Measurements from ENCODE around the gene PRM3. TPM values are rescaled to one million over a fixed set of nuclear protein-coding genes. Genes with fewer than 3 reads are reported as not detected.

The PRM3 gene
- total RNA-seq, result not detected
- not detected for polyA plus RNA-seq

GRCh38 chr16:11272921-11273720 lies at the start of gene PRM3:
Gene PRM3 (minus strand): TSS chr16:11273629. CDS start chr16:11273595, 34 bp downstream.
- no peak for DNase-seq
- Histone ChIP-seq H3K27me3 (no peaks in the 10 kb centered on the region), H3K9me3 (no peaks in the 10 kb centered on the region), H3K27ac (no peak within 1 kb of the TSS), H3K4me1 (peaks cover 0 to 7% (median 0%) of the 10 kb centered on the region in 4 donors), H3K36me3 (no peaks in the 10 kb centered on the region), H3K4me3 (no peak within 1 kb of the TSS)
- TF ChIP-seq POLR2AphosphoS5 (IDR thresholded peaks at IDR 0.05), result no peak
- TF ChIP-seq EP300 (IDR thresholded peaks at IDR 0.05), result no peak
- no peak for TF ChIP-seq POLR2A (IDR thresholded peaks at IDR 0.05)
- TF ChIP-seq CTCF (IDR thresholded peaks at IDR 0.05), result no peak
- intact Hi-C loops (cut with DNase I), result no loop called here
- WGBS, 2 donors, result 88 to 89% methylated on average over 30 of the region's 30 CpGs

GRCh38 chr16:11322823-11323222 lies 49.4 kb upstream of the PRM3 start:
- DNase-seq, result no peak
- no peaks in the 10 kb centered on the region for H3K9me3 ChIP-seq
- no peak overlapping the region for H3K4me3 ChIP-seq
- H3K27ac ChIP-seq, result no peak overlapping the region
- 82 to 85% methylated on average over 3 of the region's 3 CpGs for WGBS, 2 donors
- H3K36me3 ChIP-seq, result no peaks in the 10 kb centered on the region
- peaks cover 0 to 2% (median under 1%) of the 10 kb centered on the region in 4 donors for H3K4me1 ChIP-seq
- TF ChIP-seq CTCF (IDR thresholded peaks at IDR 0.05), result no peak
- no peak for TF ChIP-seq EP300 (IDR thresholded peaks at IDR 0.05)
- no peak for TF ChIP-seq POLR2A (IDR thresholded peaks at IDR 0.05)
- TF ChIP-seq POLR2AphosphoS5 (IDR thresholded peaks at IDR 0.05), result no peak
- intact Hi-C loops (cut with DNase I), result no loop called here
- H3K27me3 ChIP-seq, result no peaks in the 10 kb centered on the region

- intact Hi-C loops (cut with DNase I), result no loop called here
- H3K27ac ChIP-seq, result no peak overlapping the region
- no peaks in the 10 kb centered on the region for H3K36me3 ChIP-seq
- no peak for TF ChIP-seq POLR2AphosphoS5 (IDR thresholded peaks at IDR 0.05)
- no peak for TF ChIP-seq CTCF (IDR thresholded peaks at IDR 0.05)
- TF ChIP-seq POLR2A (IDR thresholded peaks at IDR 0.05), result no peak
- no peak for TF ChIP-seq EP300 (IDR thresholded peaks at IDR 0.05)
- H3K4me1 ChIP-seq, result no peaks in the 10 kb centered on the region
- no peaks in the 10 kb centered on the region for H3K9me3 ChIP-seq
- H3K27me3 ChIP-seq, result no peaks in the 10 kb centered on the region
- no peak overlapping the region for H3K4me3 ChIP-seq
- DNase-seq, result no peak
- WGBS, 2 donors, result 77 to 93% methylated on average over 5 of the region's 5 CpGs
Observed at GRCh38 chr16:11321662-11322061, 48.2 kb upstream of the PRM3 start.

GRCh38 chr16:11320170-11320569 lies 46.7 kb upstream of the PRM3 start:
- Histone ChIP-seq H3K27me3 (no peaks in the 10 kb centered on the region), H3K4me1 (no peaks in the 10 kb centered on the region), H3K9me3 (no peaks in the 10 kb centered on the region), H3K27ac (no peak overlapping the region), H3K4me3 (no peak overlapping the region), H3K36me3 (no peaks in the 10 kb centered on the region)
- DNase-seq, result no peak
- WGBS, 2 donors, result 49 to 81% methylated on average over 10 of the region's 10 CpGs
- no peak for TF ChIP-seq EP300 (IDR thresholded peaks at IDR 0.05)
- no peak for TF ChIP-seq POLR2AphosphoS5 (IDR thresholded peaks at IDR 0.05)
- TF ChIP-seq POLR2A (IDR thresholded peaks at IDR 0.05), result no peak
- TF ChIP-seq CTCF (IDR thresholded peaks at IDR 0.05), result no peak
- intact Hi-C loops (cut with DNase I), result no loop called here

Data from sigmoid colon (tissue), 7 donors.